ENCODE measurements around the gene CSF1.
"Not testable (repeated sequence)": the region's sequence is repeated elsewhere in the genome, so short reads cannot be mapped to it uniquely, and the experiment has no call there.

The CSF1 gene

GRCh38 chr1:109947582-109948284 is 37.1 kb downstream of the CSF1 start:
- DNase-seq: no peak

- no peak for DNase-seq
Observed at GRCh38 chr1:109948285-109948630, 37.6 kb downstream of the CSF1 start.

- no peak for DNase-seq
Observed at GRCh38 chr1:109950038-109950437, 39.4 kb downstream of the CSF1 start.

GRCh38 chr1:109950509-109950908 is 39.9 kb downstream of the CSF1 start:
- DNase-seq: no peak

DNA sequence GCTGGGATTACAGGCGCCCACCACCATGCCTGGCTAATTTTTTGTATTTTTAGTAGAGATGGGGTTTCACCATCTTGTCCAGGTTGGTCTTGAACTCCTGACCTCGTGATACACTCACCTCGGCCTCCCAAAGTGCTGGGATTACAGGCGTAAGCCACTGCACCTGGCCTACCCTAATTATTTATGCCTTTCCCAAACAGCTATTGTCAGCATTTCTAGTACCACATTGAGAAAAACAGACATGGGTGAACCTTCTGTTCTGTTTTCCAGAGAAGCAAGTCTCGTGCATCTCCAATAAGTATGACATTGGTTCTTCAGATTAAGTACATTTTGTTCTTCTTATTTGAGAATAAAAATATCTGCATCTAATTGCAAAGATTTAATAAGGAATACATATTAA is 40.9 kb downstream of the CSF1 start:
- not testable (repeated sequence) for DNase-seq

- DNase-seq: no peak
Observed at GRCh38 chr1:109954041-109954512, 43.4 kb downstream of the CSF1 start.

DNA sequence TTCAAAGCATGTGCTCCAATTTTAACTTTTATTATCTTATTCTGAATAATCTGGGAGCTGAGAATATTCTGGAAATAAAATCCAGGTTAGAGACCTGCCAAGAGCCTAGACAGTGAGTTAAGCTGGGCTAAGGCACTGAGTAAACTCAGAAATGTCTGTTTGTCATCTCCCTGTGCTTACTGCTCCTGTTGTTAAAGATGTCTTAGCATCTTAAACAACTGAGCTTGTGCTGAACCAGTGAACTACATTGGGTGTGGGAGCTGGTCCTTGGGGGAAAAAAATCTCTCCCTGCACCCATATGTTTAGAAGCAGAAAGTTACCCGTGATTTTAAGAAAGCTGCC is 49.0 kb downstream of the CSF1 start:
- no peak for DNase-seq

DNA sequence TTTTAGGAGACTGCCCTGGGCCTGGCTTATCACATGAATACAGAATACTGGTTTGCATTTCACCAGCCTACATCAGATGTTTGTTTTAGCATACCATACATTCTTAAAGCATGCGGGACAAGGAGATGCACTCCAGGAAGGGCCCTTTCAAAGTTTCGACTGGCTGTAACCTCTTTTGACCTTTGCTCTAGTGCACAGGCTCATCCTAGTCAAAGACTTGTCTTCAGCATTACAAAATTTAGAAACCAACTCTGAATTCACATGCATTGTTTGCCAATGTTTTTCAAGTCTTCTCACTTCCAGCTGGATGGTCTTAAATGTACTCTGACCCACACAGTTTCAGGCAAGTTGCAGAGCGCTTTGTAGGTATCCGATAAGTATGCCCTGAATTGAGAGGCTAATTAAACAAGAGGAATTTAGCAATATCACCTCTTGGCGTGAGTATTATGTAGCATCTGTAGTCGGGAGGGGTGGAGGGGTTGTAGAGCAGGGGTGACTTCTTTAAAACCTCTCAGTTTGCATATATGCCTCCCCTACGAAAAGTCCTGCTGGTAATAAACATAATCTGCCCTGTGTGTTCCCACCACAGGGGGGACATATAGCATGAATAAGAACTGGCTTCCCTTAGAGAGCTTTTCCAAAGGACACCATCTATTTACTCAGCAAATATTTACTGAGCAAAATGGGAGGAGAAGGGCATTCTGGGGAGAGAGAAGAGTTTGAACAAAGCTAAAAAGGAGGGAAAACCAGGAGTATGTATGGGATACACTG is 49.5 kb downstream of the CSF1 start:
- no peak for DNase-seq

- no peak for DNase-seq
Observed at GRCh38 chr1:109960745-109961094, 50.1 kb downstream of the CSF1 start.

GRCh38 chr1:109963864-109964263 is 53.2 kb downstream of the CSF1 start:
- no peak for DNase-seq

DNA sequence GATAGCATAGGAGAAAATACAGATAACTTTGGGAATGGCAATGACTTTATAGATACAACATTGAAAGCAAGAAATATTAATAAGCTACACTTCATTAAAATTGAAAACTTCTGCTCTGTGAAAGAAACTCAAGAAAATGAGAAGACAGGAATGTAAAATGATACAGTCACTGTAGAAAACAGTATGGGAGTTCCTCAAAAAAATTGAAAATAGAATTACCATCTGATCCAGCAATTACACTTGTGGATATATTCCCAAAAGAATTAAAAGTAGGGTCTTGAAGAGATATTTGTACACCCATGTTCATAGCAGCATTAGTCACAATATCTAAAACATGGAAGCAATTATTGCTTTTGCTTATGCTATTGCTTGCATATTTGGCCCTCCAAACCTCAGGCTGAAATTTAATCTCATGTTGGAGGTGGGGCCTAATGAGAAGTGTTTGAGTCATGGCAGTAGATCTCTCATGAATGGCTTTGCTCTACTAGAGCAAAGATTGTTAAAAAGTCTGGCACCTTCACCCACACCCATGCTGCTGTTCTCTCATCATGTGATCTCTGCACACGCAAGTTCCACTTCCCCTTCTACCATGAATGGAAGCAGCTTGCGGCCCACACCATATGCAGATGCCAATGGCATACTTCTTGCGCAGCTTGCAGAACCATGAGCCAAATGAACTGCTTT is 58.6 kb downstream of the CSF1 start:
- DNase-seq: peak; percentile 28

GRCh38 chr1:109969907-109970306 is 59.3 kb downstream of the CSF1 start:
- DNase-seq: no peak

DNA sequence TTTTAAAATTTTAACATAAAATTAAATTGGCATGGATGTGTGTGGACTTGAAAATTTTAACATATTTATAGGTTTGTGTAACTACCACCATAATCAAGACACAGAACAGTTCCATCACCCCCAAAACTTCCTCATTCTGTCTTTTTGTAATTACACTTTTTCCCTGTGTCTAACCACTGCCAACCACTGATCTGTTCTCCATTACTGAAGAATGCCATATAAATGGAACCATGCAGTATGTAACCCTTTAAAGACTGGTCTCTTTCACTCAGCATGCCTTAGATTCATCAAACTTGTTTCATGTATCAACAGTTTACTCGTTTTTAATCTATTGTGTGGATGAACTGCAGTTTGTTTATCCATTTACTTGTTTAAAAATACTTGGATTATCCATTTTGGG is 60.9 kb downstream of the CSF1 start:
- DNase-seq: no peak

GRCh38 chr1:109974191-109974590 is 63.5 kb downstream of the CSF1 start:
- DNase-seq: no peak

DNA sequence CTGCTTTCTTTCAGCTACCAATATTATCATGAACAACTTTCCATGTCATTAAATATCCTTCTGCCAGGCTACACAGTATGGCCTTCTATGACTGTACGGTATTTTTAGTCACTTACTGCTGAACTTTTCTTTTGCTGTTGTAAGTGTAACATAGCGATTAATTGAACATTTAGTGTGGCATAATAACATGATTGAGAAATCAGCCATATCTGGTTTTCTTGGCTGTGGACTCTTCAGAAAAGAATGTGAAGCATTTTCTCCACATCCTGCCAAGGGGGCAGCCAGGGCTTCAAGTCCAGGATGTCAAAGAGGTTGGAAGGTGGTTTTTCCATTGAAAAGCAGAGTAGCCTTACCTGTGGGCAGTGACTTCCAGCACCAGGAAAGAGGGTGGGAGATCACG is 65.1 kb downstream of the CSF1 start:
- DNase-seq: no peak

- DNase-seq: no peak
Observed at GRCh38 chr1:109976762-109977161, 66.1 kb downstream of the CSF1 start.

DNA sequence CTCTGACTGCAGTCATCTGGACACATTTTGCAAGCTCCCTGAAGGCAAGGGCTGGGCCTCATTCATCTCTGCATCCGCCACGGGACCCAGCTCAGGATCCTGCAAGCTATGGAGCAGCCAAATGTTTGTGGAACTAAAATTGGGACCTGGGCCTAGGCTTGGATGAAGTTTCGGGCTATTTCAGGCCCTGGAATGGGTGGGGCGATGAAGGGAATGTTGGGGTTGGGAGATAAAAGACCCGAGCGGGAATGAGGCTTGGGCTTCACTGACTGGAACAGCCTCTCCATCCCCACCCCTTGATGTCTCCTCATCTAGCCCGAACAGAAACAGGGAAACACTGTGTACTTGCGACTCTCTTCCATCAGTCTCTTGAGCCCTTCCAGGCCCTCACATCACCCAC is 66.6 kb downstream of the CSF1 start:
- no peak for DNase-seq

- no peak for DNase-seq
Observed at GRCh38 chr1:109977657-109978378, 67.2 kb downstream of the CSF1 start.

DNA sequence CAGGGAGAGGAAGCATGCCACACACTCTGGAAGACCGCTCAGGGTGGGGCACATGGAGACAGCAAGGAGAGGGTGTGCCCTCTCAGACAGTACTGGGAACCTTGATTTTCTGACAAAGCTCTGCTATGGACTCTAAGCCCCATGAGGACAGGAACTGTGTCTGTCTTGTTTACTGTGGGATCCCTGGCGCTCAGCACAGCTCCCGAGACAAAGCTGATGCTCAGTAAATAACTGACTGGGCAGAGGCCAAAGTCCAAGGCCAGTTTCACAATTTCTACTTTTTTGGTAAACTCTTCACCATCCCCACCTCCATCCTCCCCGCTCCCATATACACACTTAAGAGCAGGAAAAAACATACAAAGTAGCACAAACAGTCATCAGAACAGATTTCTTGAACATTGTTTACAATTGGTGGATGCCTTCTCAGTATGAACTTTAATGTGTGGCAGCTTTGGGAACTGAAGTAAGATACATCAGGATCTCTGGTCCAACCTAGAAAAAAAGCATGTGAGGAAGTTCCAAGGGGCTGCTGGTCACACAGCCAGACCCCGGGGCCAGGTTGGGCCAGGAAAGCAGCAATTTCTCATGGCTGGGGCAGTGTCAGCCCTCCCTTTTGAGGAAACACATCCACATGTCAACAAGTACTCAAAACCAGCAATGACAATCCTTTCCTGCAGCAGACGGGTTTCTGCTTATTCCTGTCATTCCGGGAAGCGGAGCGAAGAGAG is 68.3 kb downstream of the CSF1 start:
- DNase-seq: no peak

DNA sequence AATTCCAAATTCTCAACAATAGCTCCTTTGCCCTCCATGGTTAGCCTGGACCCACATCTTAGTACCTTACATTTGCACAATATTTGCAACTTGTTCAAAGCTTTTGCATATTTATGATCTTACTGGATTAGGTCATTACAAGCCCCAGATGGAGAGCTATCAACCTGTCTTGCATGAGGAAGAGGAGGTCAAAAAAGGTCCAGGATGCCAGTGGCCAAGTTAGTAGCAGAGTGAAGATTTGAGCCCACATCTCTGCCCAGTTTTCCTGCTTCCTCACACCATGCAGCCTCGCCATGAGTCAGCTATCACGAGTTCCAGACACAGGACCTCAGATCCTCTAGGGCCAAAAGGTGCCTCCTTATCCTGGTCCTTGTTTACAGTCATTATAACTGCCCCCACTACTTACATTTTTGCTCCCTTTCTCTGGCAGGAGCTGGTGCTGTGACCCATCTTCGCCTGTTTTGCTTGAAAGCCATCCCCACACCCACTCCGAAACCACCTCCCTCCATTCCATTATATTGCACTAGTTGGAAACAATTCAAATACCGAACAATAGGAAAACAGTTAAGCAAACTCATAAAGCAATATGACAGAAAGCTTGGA is 68.9 kb downstream of the CSF1 start:
- DNase-seq: no peak

Data from NCI-H2171 treated with DMSO at 0.1 percent for 48 hours (cell line).